Ishikawa (cell line): ENCODE results near the gene LCE5A.

Experiments
- CEBPB ChIP-seq: IDR thresholded peaks from 2 replicates; pipeline ENCODE4 v1.6.1; 2012
- CREB1 ChIP-seq: IDR thresholded peaks from 2 replicates; pipeline ENCODE4 v1.6.1; 2012; ENCODE audit warnings: low read depth
- EGR1 ChIP-seq: IDR thresholded peaks from 2 replicates; pipeline ENCODE4 v1.6.1; 2012
- EP300 ChIP-seq: IDR thresholded peaks from 2 replicates; pipeline ENCODE4 v1.6.1; 2012; ENCODE audit warnings: borderline replicate concordance
- FOXM1 ChIP-seq: IDR thresholded peaks from 2 replicates; pipeline ENCODE4 v1.6.1; 2012; ENCODE audit warnings: low read depth, borderline replicate concordance
- MAX ChIP-seq: IDR thresholded peaks from 2 replicates; pipeline ENCODE4 v1.6.1; 2012
- NFIC ChIP-seq: IDR thresholded peaks from 2 replicates; pipeline ENCODE4 v1.6.1; 2012
- RAD21 ChIP-seq: IDR thresholded peaks from 2 replicates; pipeline ENCODE4 v1.6.1; 2012; ENCODE audit warnings: low read depth
- REST ChIP-seq: IDR thresholded peaks from 2 replicates; pipeline ENCODE4 v1.6.1; 2012; ENCODE audit warnings: low read depth, mild to moderate bottlenecking
- TAF1 ChIP-seq: IDR thresholded peaks from 2 replicates; pipeline ENCODE4 v1.6.1; 2012; ENCODE audit warnings: low read depth, mild to moderate bottlenecking
- TCF12 ChIP-seq: IDR thresholded peaks from 2 replicates; pipeline ENCODE4 v1.6.1; 2012; ENCODE audit warnings: low read depth
- TEAD4 ChIP-seq: IDR thresholded peaks from 2 replicates; pipeline ENCODE4 v1.6.1; 2012
- USF1 ChIP-seq: IDR thresholded peaks from 2 replicates; pipeline ENCODE4 v1.6.1; 2012
- YY1 ChIP-seq: IDR thresholded peaks from 2 replicates; pipeline ENCODE4 v1.6.1; 2012; ENCODE audit warnings: low read depth
- ZBTB7A ChIP-seq: IDR thresholded peaks from 2 replicates; pipeline ENCODE4 v1.6.1; 2012; ENCODE audit warnings: low read depth

LCE5A gene

GRCh38 chr1:152525080-152525641 lies 14.6 kb downstream of the LCE5A start:
- TF ChIP-seq CREB1 (no peak), CEBPB (no peak), USF1 (no peak), FOXM1 (no peak), YY1 (no peak), TEAD4 (no peak), RAD21 (no peak)

GRCh38 chr1:152533327-152533938 lies 22.8 kb downstream of the LCE5A start:
- no peak for TF ChIP-seq CREB1
- peak; percentile 58 for TF ChIP-seq RAD21

GRCh38 chr1:152535774-152536173 lies 25.2 kb downstream of the LCE5A start:
- TF ChIP-seq TEAD4 (no peak), MAX (no peak), REST (no peak), EGR1 (no peak), CEBPB (no peak)

GRCh38 chr1:152537496-152537895 lies 26.9 kb downstream of the LCE5A start:
- TF ChIP-seq FOXM1 = no peak
- no peak for TF ChIP-seq YY1
- TF ChIP-seq MAX = no peak
- no peak for TF ChIP-seq REST
- TF ChIP-seq EP300 = no peak
- TF ChIP-seq NFIC = no peak
- TF ChIP-seq EGR1 = no peak
- no peak for TF ChIP-seq TCF12
- no peak for TF ChIP-seq CEBPB
- TF ChIP-seq RAD21 = no peak
- TF ChIP-seq TEAD4 = no peak
- TF ChIP-seq USF1 = no peak
- TF ChIP-seq ZBTB7A = no peak
- TF ChIP-seq CREB1 = no peak
- no peak for TF ChIP-seq TAF1

GRCh38 chr1:152539901-152540300 lies 29.3 kb downstream of the LCE5A start:
- TF ChIP-seq REST (no peak), RAD21 (no peak), TCF12 (no peak), CEBPB (no peak), FOXM1 (no peak)
